ENCODE measurements around the gene TRIM44.
A peak's percentile ranks its signal among the peaks of the same experiment; 100 is the strongest.
"Not testable (repeated sequence)": the region's sequence is repeated elsewhere in the genome, so short reads cannot be mapped to it uniquely, and the experiment has no call there.

The TRIM44 gene

GRCh38 chr11:35859301-35859700 is 196.7 kb downstream of the TRIM44 start:
- DNase-seq: peak; percentile 18

GRCh38 chr11:35860194-35860593 is 197.6 kb downstream of the TRIM44 start:
- not testable (repeated sequence) for DNase-seq

- no peak for DNase-seq
Measured at GRCh38 chr11:35861191-35861590, 198.6 kb downstream of the TRIM44 start.

- DNase-seq: no peak
Measured at GRCh38 chr11:35862666-35863065, 200.1 kb downstream of the TRIM44 start.

GRCh38 chr11:35864131-35864530 is 201.6 kb downstream of the TRIM44 start:
- no peak for DNase-seq

- no peak for DNase-seq
Measured at GRCh38 chr11:35866601-35867000, 204.0 kb downstream of the TRIM44 start.
